H1 (cell line): Measurements from ENCODE around the gene GXYLT1. TPM values are rescaled to one million over a fixed set of nuclear protein-coding genes. Genes with fewer than 3 reads are reported as not detected.

ENCODE experiments used
- CTCF ChIA-PET: fragments of 300-600 bp; sonication (Branson Sonifier 250); formaldehyde crosslinking; loops from one replicate; lab custom pipeline; 2021; ENCODE audit not compliant: partially characterized antibody; lab: Charles Lee
- POLR2A ChIA-PET: fragments of 300-600 bp; sonication (Branson Sonifier 250); formaldehyde crosslinking; loops from one replicate; lab custom pipeline; 2021; ENCODE audit warnings: inconsistent platforms; ENCODE audit not compliant: partially characterized antibody; lab: Charles Lee
- DNase-seq, 2 experiments: peaks; one replicate each; pipeline versions ENCODE4 v3.0.0 to v3.0.0-alpha.2; 2010 to 2022; ENCODE audit warnings: low spot score in 2 of 2, low read depth in 1 of 2, mixed read lengths in 1 of 2
- FAIRE-seq: peaks from 2 replicates; lab custom pipeline; 2011; peaks lifted over from hg19 to GRCh38; lab: Jason Lieb, UNC
- H2AFZ ChIP-seq: 2 replicates; pipeline ENCODE4 v1.8.1; 2012; ENCODE audit warnings: low read length, inconsistent platforms
- H2AK5ac ChIP-seq: 2 replicates; pipeline ENCODE4 v1.6.1; 2013; ENCODE audit warnings: low read depth, low read length
- H2BK120ac ChIP-seq: replicated peaks from 2 replicates; pipeline ENCODE3; 2013; ENCODE audit warnings: low read depth, low read length, inconsistent platforms
- H2BK12ac ChIP-seq: 2 replicates; pipeline ENCODE4 v1.6.1; 2013; ENCODE audit warnings: low read depth, low read length
- H2BK15ac ChIP-seq: 2 replicates; pipeline ENCODE4 v1.6.1; 2013; ENCODE audit warnings: low read length
- H2BK20ac ChIP-seq: 2 replicates; pipeline ENCODE4 v1.6.1; 2013; ENCODE audit warnings: low read length
- H2BK5ac ChIP-seq: 2 replicates; pipeline ENCODE4 v1.6.1; 2013; ENCODE audit warnings: low read depth, low read length
- H3K14ac ChIP-seq: 2 replicates; pipeline ENCODE4 v1.6.1; 2013; ENCODE audit warnings: inconsistent platforms; ENCODE audit not compliant: insufficient read length
- H3K18ac ChIP-seq: 2 replicates; pipeline ENCODE4 v1.6.1; 2013; ENCODE audit warnings: low read length; ENCODE audit errors: extremely low read depth
- H3K23ac ChIP-seq: 2 replicates; pipeline ENCODE4 v1.6.1; 2013; ENCODE audit warnings: inconsistent platforms; ENCODE audit not compliant: insufficient read length
- H3K23me2 ChIP-seq: 2 replicates; pipeline ENCODE4 v1.6.1; 2013; ENCODE audit warnings: low read depth, low read length
- H3K27ac ChIP-seq: 2 replicates; pipeline ENCODE4 v1.6.1; 2011; ENCODE audit warnings: low read depth, low read length, inconsistent platforms
- H3K27me3 ChIP-seq, 4 experiments: replicated peaks in 1 of 4; 1 replicate in 1 of 4; 2 replicates in 3 of 4; pipeline versions ENCODE4 v1.6.1 to v1.8.1; 2011 to 2013; ENCODE audit warnings: low read length in 3 of 4, mild to moderate bottlenecking in 3 of 4, inconsistent platforms in 2 of 4, mixed read lengths in 2 of 4, moderate library complexity in 1 of 4; ENCODE audit not compliant: control insufficient read depth in 3 of 4, insufficient read depth in 3 of 4; ENCODE audit errors: extremely low read depth in 1 of 4
- H3K36me3 ChIP-seq, 4 experiments: 2 replicates each; pipeline versions ENCODE4 v1.6.1 to v1.8.1; 2011 to 2013; ENCODE audit warnings: mild to moderate bottlenecking in 4 of 4, low read length in 3 of 4, moderate library complexity in 2 of 4, control low read depth in 1 of 4, inconsistent platforms in 1 of 4; ENCODE audit not compliant: insufficient read depth in 4 of 4, control insufficient read depth in 2 of 4
- H3K4ac ChIP-seq: replicated peaks from 2 replicates; pipeline ENCODE3; 2013; ENCODE audit warnings: low read length, low read depth, mixed read lengths, inconsistent platforms; ENCODE audit not compliant: insufficient read length
- H3K4me1 ChIP-seq, 4 experiments: replicated peaks in 1 of 4; 1 replicate in 1 of 4; 2 replicates in 3 of 4; pipeline versions ENCODE4 v1.6.1 to v1.8.1; 2011 to 2013; ENCODE audit warnings: low read length in 3 of 4, inconsistent platforms in 2 of 4, mixed read lengths in 1 of 4; ENCODE audit not compliant: insufficient read depth in 4 of 4, control insufficient read depth in 3 of 4
- H3K4me2 ChIP-seq, 2 experiments: 2 replicates each; pipeline versions ENCODE4 v1.6.1 to v1.8.1; 2011 to 2013; ENCODE audit warnings: low read depth in 2 of 2, low read length in 2 of 2, control low read depth in 1 of 2, inconsistent platforms in 1 of 2, mild to moderate bottlenecking in 1 of 2; ENCODE audit not compliant: insufficient read depth in 1 of 2
- H3K4me3 ChIP-seq, 4 experiments: fragments of 200-600, 300-600 bp in 1 of 4; sonication (generic), shearing (Covaris generic), sonication (Bioruptor Twin) in 1 of 4; 2 replicates each; pipeline versions ENCODE4 v1.5.1 to v1.8.1; 2011 to 2016; ENCODE audit warnings: low read length in 4 of 4, low read depth in 3 of 4, control low read depth in 2 of 4, inconsistent platforms in 2 of 4, mild to moderate bottlenecking in 2 of 4, mixed read lengths in 1 of 4, moderate library complexity in 1 of 4; ENCODE audit not compliant: insufficient read depth in 2 of 4; ENCODE audit errors: extremely low read depth in 1 of 4
- H3K56ac ChIP-seq: replicated peaks from 2 replicates; pipeline ENCODE3; 2013; ENCODE audit warnings: low read depth, mild to moderate bottlenecking, mixed read lengths, low read length, inconsistent platforms; ENCODE audit not compliant: insufficient read length
- H3K79me1 ChIP-seq: 2 replicates; pipeline ENCODE4 v1.6.1; 2013; ENCODE audit warnings: low read depth, low read length, control low read depth
- H3K79me2 ChIP-seq, 2 experiments: 2 replicates each; pipeline versions ENCODE4 v1.6.1 to v1.8.1; 2012 to 2013; ENCODE audit warnings: low read length in 2 of 2, mild to moderate bottlenecking in 2 of 2, inconsistent platforms in 1 of 2; ENCODE audit not compliant: insufficient read depth in 2 of 2, control insufficient read depth in 1 of 2
- H3K9ac ChIP-seq, 4 experiments: replicated peaks in 1 of 4; 1 replicate in 1 of 4; 2 replicates in 3 of 4; pipeline versions ENCODE4 v1.6.1 to v1.8.1; 2011 to 2013; ENCODE audit warnings: low read depth in 3 of 4, low read length in 3 of 4, control low read depth in 2 of 4, mild to moderate bottlenecking in 2 of 4, moderate library complexity in 2 of 4, inconsistent platforms in 1 of 4; ENCODE audit errors: extremely low read depth in 1 of 4
- H3K9me3 ChIP-seq, 2 experiments: 2 replicates each; pipeline versions ENCODE4 v1.6.1 to v1.8.1; 2012 to 2013; ENCODE audit warnings: mild to moderate bottlenecking in 2 of 2, moderate library complexity in 2 of 2, control low read depth in 1 of 2, inconsistent platforms in 1 of 2, low read depth in 1 of 2, low read length in 1 of 2, mixed read lengths in 1 of 2; ENCODE audit not compliant: insufficient read depth in 2 of 2
- H4K20me1 ChIP-seq, 2 experiments: replicated peaks in 1 of 2; 2 replicates each; pipeline versions ENCODE3 to v1.8.1; 2011 to 2013; ENCODE audit warnings: inconsistent platforms in 2 of 2, low read length in 2 of 2, mild to moderate bottlenecking in 1 of 2; ENCODE audit not compliant: insufficient read depth in 2 of 2, control insufficient read depth in 1 of 2
- H4K5ac ChIP-seq: 2 replicates; pipeline ENCODE4 v1.6.1; 2013; ENCODE audit warnings: low read length, low read depth, mixed read lengths, inconsistent platforms; ENCODE audit not compliant: insufficient read length
- H4K8ac ChIP-seq: 2 replicates; pipeline ENCODE4 v1.8.0; 2013; ENCODE audit warnings: mild to moderate bottlenecking, moderate library complexity, low read length, inconsistent platforms; ENCODE audit not compliant: insufficient read depth; ENCODE audit errors: extremely low read depth
- H4K91ac ChIP-seq: replicated peaks from 2 replicates; pipeline ENCODE3; 2013; ENCODE audit warnings: low read length, mixed read lengths, inconsistent platforms; ENCODE audit not compliant: insufficient read length
- CHD2 ChIP-seq: IDR thresholded peaks from 2 replicates; pipeline ENCODE4 v1.6.1; 2012; ENCODE audit warnings: low read length, improper control_type of control experiment
- PHF8 ChIP-seq: fragments of 200-600 bp; sonication (generic); conservative IDR thresholded peaks from 2 replicates; pipeline ENCODE4 v1.7.1; 2012; ENCODE audit warnings: low read depth, mild to moderate bottlenecking, inconsistent platforms, low read length, moderate library complexity
- POLR2A ChIP-seq, 2 experiments: IDR thresholded peaks; 1 replicate in 1 of 2; 2 replicates in 1 of 2; pipeline ENCODE4 v1.6.1; 2011; ENCODE audit warnings: low read depth in 2 of 2, low read length in 2 of 2, mild to moderate bottlenecking in 2 of 2; ENCODE audit errors: control extremely low read depth in 1 of 2
- POU5F1 ChIP-seq: IDR thresholded peaks from 2 replicates; pipeline ENCODE4 v1.6.1; 2011; ENCODE audit warnings: low read depth, mild to moderate bottlenecking, low read length, moderate library complexity
- TAF7 ChIP-seq: optimal IDR thresholded peaks from 2 replicates; pipeline ENCODE3; 2011; ENCODE audit warnings: low read depth, mild to moderate bottlenecking, inconsistent platforms, low read length, moderate library complexity, borderline replicate concordance
- polyA plus RNA-seq, 7 experiments: library from polyadenylated mRNA; depleted of rRNA in 3 of 7; stranded (reverse) in 5 of 7; unstranded in 2 of 7; fragments of >200 nt in 5 of 7; fragments of 200-250 nt in 2 of 7; gene quantifications; 1 replicate in 5 of 7; 2 replicates in 1 of 7; 4 replicates in 1 of 7; pipeline versions ENCODE4 v1.2.1 to v1.2.3, GENCODE V29; 2011 to 2013; ENCODE audit warnings: missing spikeins in 2 of 7, mixed read lengths in 2 of 7
- total RNA-seq: library from RNA; stranded (reverse); fragmentation: NEBNext Ultra II Directional; extraction: Animal tissue kit (Norgen Biotek cat#: 25700); gene quantifications from 2 replicates; pipeline ENCODE4 v1.2.1, GENCODE V29; 2021
- TF ChIP-seq, protein P1 (sequence below): IDR thresholded peaks from 2 replicates; pipeline ENCODE4 v1.6.1; 2011; ENCODE audit warnings: low read length, improper control_type of control experiment
- TF ChIP-seq, protein P2 (sequence below): IDR thresholded peaks from 2 replicates; pipeline ENCODE4 v1.6.1; 2012; ENCODE audit warnings: inconsistent platforms

The GXYLT1 gene
- total and polyA plus RNA-seq, 2 of the 8 experiments (the other 6 are each of a cell fraction or from before 2014, with no cell fraction given), result 3.1 to 10.7 TPM

- CTCF ChIA-PET, result interaction anchor here (0.5 to 1.0 kb wide), 2 partner anchors 407 to 715 kb away, joined by 3 to 4 read pairs; no protein-coding TSS in a partner anchor
- H2AK5ac ChIP-seq, result no peak overlapping the region
- no peaks in the 10 kb centered on the region for H3K79me2 ChIP-seq
- no peaks in the 10 kb centered on the region for H3K27me3 ChIP-seq
- H2BK20ac ChIP-seq, result no peak overlapping the region
- no peaks in the 10 kb centered on the region for H3K36me3 ChIP-seq
- no peak overlapping the region for H2BK120ac ChIP-seq
- H3K27ac ChIP-seq, result no peak overlapping the region
- no peak overlapping the region for H3K14ac ChIP-seq
- FAIRE-seq (no peak), DNase-seq (no peak)
- H3K9me3 ChIP-seq, result no peaks in the 10 kb centered on the region
- no peak overlapping the region for H3K4me3 ChIP-seq
- H3K79me1 ChIP-seq, result no peaks in the 10 kb centered on the region
- no peak overlapping the region for H4K91ac ChIP-seq
- H2AFZ ChIP-seq, result no peak overlapping the region
- H3K9ac ChIP-seq, result no peak overlapping the region
- H3K56ac ChIP-seq, result no peak overlapping the region
- POLR2A ChIA-PET, result no interaction called here
- no peak overlapping the region for H2BK12ac ChIP-seq
- H2BK5ac ChIP-seq, result no peak overlapping the region
- no peak overlapping the region for H4K5ac ChIP-seq
- no peak overlapping the region for H3K4ac ChIP-seq
- H4K20me1 ChIP-seq, result no peaks in the 10 kb centered on the region
- no peak overlapping the region for H3K4me2 ChIP-seq
- no peak overlapping the region for H3K18ac ChIP-seq
- no peaks in the 10 kb centered on the region for H3K23me2 ChIP-seq
- H3K23ac ChIP-seq, result no peak overlapping the region
- no peak overlapping the region for H2BK15ac ChIP-seq
- no peak overlapping the region for H4K8ac ChIP-seq
- no peaks in the 10 kb centered on the region for H3K4me1 ChIP-seq
- TF ChIP-seq, protein P1, sequence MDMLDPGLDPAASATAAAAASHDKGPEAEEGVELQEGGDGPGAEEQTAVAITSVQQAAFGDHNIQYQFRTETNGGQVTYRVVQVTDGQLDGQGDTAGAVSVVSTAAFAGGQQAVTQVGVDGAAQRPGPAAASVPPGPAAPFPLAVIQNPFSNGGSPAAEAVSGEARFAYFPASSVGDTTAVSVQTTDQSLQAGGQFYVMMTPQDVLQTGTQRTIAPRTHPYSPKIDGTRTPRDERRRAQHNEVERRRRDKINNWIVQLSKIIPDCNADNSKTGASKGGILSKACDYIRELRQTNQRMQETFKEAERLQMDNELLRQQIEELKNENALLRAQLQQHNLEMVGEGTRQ, result no peak
- no peak for TF ChIP-seq TAF7
- no peak for TF ChIP-seq PHF8
- TF ChIP-seq, protein P2, sequence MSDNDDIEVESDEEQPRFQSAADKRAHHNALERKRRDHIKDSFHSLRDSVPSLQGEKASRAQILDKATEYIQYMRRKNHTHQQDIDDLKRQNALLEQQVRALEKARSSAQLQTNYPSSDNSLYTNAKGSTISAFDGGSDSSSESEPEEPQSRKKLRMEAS, result no peak
- TF ChIP-seq POU5F1, result no peak
- no peak for TF ChIP-seq POLR2A (IDR thresholded peaks at IDR 0.05; ENCODE audit: control extremely low read depth in 1 of 2, low read depth in 2 of 2, low read length in 2 of 2)
- TF ChIP-seq CHD2, result no peak
Observed at GRCh38 chr12:42163913-42164312, 19.2 kb upstream of the GXYLT1 start.
